AG10803 (cell line): ENCODE measurements around the gene RAB10.

Source experiments
- DNase-seq: peaks from one replicate; pipeline ENCODE4 v3.0.0; 2010; ENCODE audit warnings: low read depth
- H3K4me3 ChIP-seq: 2 replicates; pipeline ENCODE4 v1.5.1; 2011; ENCODE audit warnings: mild to moderate bottlenecking, low read length, control low read depth
- TF ChIP-seq, protein P1 (sequence below): conservative IDR thresholded peaks from 2 replicates; pipeline ENCODE4 v1.5.1; 2011; ENCODE audit warnings: mild to moderate bottlenecking, low read length, control low read depth, inconsistent platforms

The RAB10 gene

DNA sequence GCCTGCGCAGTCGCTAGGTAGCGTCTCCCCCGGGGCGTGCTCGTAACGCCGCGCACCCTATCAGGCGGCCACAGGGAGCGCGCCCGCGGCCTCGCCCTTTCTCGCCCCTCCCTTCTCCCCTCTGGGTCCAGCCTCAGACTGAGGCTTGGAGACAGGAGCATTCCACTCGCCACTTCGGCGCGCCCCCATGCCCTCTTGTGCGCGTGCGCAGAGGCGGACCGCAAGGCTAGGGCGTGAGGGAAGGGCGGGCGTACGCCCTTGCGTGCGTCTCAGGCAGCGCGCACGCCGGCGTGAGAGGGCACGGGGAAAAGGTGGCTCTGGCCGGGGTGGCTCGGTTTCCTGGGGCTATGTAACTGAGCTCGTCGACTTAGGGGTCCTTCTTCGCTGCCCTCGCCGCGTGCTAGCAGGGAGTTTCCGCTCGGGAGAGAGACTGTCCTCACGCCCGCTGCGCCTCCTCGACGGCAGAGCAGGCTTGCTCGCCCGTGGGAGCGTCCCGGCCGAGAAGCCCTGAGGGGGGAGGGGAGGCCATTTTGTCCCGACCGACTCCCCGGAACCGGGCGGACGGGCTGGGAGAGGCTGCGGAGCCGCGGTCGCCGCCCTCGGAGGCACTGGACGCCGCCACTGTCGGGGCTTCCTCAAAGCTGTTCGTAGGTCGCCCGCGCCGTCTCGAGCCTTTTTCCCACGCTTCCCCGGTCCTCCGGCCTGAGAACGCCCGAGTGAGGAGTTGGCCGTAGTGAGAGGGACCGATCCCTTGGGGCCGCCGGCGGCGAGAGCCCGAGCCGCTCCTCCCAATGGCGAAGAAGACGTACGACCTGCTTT lies at the start of gene RAB10:
RAB10 (plus strand) TSS at position 267 of the 819 bp plus-strand sequence; CDS start at position 792, 525 bp downstream.
- TF ChIP-seq, protein P1, sequence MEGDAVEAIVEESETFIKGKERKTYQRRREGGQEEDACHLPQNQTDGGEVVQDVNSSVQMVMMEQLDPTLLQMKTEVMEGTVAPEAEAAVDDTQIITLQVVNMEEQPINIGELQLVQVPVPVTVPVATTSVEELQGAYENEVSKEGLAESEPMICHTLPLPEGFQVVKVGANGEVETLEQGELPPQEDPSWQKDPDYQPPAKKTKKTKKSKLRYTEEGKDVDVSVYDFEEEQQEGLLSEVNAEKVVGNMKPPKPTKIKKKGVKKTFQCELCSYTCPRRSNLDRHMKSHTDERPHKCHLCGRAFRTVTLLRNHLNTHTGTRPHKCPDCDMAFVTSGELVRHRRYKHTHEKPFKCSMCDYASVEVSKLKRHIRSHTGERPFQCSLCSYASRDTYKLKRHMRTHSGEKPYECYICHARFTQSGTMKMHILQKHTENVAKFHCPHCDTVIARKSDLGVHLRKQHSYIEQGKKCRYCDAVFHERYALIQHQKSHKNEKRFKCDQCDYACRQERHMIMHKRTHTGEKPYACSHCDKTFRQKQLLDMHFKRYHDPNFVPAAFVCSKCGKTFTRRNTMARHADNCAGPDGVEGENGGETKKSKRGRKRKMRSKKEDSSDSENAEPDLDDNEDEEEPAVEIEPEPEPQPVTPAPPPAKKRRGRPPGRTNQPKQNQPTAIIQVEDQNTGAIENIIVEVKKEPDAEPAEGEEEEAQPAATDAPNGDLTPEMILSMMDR, result no peak
- peak; percentile 99 for DNase-seq
- H3K4me3 ChIP-seq, result peak within 1 kb of the TSS; percentile 97

DNA sequence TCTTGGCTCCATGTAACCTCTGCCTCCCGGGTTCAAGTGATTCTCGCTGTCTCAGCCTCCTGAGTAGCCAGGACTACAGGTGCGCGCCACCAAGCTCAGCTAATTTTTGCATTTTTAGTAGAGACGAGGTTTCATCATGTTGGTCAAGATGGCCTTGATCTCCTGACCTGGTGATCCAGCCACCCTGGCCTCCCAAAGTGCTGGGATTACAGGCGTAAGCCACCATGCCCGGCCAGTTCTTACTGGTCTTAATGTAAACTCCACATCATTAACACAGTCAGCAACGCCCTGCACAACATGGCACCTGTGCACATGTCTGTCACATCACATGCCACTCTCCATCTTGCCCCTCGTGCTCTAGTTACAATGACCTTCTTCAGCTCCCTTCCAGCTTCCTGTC lies 45.8 kb upstream of the RAB10 start:
- TF ChIP-seq, protein P1, result no peak
- H3K4me3 ChIP-seq, result no peak overlapping the region
- no peak for DNase-seq

DNA sequence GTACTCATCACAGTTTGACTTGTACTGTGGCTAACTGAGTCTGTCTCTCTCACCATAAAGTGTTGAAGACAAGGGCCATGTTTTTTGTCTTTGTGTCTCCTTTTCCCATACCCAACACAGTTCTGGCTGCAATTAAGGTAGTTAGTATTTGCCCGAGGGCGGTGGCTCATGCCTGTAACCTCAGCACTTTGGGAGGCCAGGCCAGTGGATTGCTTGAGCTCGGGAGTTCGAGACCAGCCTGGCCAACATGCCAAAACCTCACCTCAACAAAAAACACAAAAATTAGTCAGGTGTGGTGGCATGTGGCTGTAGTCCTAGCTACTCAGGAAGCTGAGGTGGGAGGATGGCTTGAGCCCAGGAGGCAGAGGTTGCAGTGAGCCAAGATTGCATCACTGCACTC lies 44.7 kb upstream of the RAB10 start:
- H3K4me3 ChIP-seq, result no peak overlapping the region
- TF ChIP-seq, protein P1, result no peak

DNA sequence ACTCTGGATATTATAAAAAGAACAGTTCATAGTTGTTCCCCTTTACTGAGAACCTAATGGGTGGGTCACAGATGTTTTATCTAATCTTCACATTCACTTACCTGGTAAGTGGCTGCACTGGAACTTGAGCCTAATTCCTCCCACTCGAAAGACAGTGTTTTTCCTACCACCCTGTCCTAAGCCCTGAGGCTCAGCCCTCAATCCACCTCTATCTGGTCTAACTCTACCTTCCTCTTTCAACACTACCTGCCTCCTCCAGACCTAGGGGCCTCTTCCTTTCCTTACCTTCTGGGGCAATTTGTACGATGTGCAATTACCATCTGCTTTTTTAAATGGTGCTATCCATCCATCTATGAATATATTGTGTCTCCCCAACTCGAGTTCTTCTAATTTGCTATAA lies 41.9 kb upstream of the RAB10 start:
- no peak for DNase-seq
- TF ChIP-seq, protein P1, result no peak
- H3K4me3 ChIP-seq, result no peak overlapping the region

More for the DNA sequence above, 44.7 kb upstream of the RAB10 start:
- DNase-seq, result no peak

DNA sequence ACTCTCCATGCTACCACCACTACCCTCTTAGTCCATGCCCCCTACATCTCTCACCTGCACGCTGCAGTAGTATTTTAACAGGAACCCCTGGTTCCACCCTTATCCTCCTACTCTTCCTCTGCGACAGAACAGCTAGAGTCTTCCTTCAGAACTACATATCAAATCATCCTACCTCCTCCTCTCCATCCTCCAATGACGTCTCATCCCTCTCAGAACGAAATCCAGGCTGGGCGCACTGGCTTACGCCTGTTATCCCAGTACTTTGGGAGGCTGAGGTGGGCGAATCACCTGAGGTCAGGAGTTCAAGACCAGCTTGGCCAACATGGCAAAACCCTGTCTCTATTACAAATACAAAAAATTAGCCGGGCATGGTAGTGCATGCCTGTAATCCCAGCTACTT lies 41.3 kb upstream of the RAB10 start:
- no peak overlapping the region for H3K4me3 ChIP-seq
- TF ChIP-seq, protein P1, result no peak
- DNase-seq, result no peak

DNA sequence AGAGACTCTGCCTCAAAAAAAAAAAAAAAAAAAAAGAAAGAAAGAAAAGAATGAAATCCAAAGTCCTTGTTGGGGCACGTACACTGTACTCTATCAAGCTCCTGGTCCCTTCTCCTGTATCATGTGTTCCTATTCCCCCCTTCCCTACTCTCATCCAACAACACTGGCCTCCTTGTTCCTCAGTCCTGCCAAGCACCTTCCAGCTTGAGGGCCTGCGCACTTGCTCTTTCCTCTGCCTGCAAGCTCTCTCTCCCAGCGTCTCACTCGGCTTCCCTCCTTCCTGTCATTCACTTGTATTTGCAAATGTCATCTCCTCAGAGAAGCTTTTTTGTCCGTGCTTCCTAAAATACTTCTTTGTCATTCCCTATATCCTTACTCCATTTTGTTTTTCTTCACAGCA lies 40.8 kb upstream of the RAB10 start:
- TF ChIP-seq, protein P1, result no peak
- H3K4me3 ChIP-seq, result no peak overlapping the region
- DNase-seq, result no peak

DNA sequence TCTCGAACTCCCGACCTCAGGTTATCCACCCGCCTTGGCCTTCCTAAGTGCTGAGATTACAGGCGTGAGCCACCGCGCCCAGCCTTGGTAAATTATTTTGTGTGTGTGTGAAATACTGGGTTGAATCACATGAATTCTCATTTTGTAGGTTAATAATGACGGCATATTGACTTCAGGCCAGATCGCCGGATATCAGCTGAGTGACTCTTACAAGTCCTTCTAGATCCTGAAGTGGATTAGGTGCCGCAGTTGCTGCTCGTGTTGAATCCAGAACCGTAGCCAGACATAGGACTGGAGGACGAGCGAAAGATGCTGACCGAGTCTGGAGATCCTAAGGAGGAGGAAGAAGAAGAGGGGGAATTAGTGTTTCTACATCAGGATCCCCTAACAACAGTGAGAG lies 39.4 kb upstream of the RAB10 start:
- no peak for DNase-seq
- no peak overlapping the region for H3K4me3 ChIP-seq
- TF ChIP-seq, protein P1, result no peak
